Activated naive CD4-positive, alpha-beta T cell treated with anti-CD3 and anti-CD28 coated beads, Interleukin-2, amount 50 U/mL, for 72 hours (primary cell): ENCODE results near the gene MYMX. TPM values are rescaled to one million over a fixed set of nuclear protein-coding genes. Genes with fewer than 3 reads are reported as not detected.

ENCODE experiments used
- ATAC-seq, 2 donors: fragments of 150-1000 bp; cut with Tn5 transposase; 2 replicates each; pipeline ENCODE4 v1.10.0; 2021; ENCODE audit warnings: mild to moderate bottlenecking in 2 of 2, moderate library complexity in 2 of 2
- DNase-seq, 2 donors: peaks; one replicate each; pipeline ENCODE4 v3.0.0; 2021 to 2022; ENCODE audit warnings: low spot score in 2 of 2
- H3K27ac Mint-ChIP-seq, 2 donors: one replicate each; pipeline ENCODE4 v1.8.0; 2022; ENCODE audit warnings: mild to moderate bottlenecking in 2 of 2, mixed read lengths in 2 of 2
- H3K36me3 Mint-ChIP-seq, 2 donors: one replicate each; pipeline ENCODE4 v1.8.0; 2022; ENCODE audit warnings: mixed read lengths in 2 of 2
- H3K9me3 Mint-ChIP-seq, 2 donors: one replicate each; pipeline ENCODE4 v1.8.0; 2022; ENCODE audit warnings: mixed read lengths in 2 of 2
- total RNA-seq, 2 donors: library from RNA; stranded (reverse); gene quantifications; one replicate each; pipeline ENCODE4 v1.2.3, GENCODE V29; 2022

MYMX gene
- total RNA-seq, 2 donors from 2014 or later: not detected

- H3K27ac Mint-ChIP-seq: peak overlapping the region; percentile 100
- ATAC-seq: no peak
- H3K9me3 Mint-ChIP-seq: no peaks in the 10 kb centered on the region
- DNase-seq: no peak
- peaks cover 70 to 78% of the 10 kb centered on the region in 2 donors for H3K36me3 Mint-ChIP-seq
These were observed 33.5 kb downstream of the MYMX start for GRCh38 chr6:44250067-44250717.

DNA sequence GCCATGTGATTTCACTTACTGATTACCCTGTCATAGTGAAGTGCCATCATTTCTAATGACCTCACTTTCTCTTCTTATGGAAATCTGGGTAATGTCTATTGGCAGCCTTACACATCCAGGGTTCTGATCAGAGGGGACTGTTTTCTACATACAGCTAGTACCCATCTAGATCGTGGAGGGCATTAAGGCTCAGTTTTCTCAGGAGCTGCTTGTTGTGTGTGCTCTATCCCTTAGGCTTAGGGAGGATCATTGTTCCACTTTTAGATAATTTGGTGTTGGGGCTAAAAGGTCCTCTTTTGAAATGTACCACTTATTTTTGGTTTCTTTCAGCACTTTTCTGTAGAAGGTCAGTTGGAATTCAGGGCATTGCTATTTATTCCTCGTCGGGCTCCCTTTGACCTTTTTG, 34.0 kb downstream of the MYMX start:
- peak overlapping the region; percentile 100 for H3K27ac Mint-ChIP-seq
- ATAC-seq: no peak

GRCh38 chr6:44251576-44252524, 35.1 kb downstream of the MYMX start:
- ATAC-seq: no peak
- no peaks in the 10 kb centered on the region for H3K9me3 Mint-ChIP-seq

More for the DNA sequence above, 34.0 kb downstream of the MYMX start:
- no peak for DNase-seq
- Mint-ChIP-seq H3K36me3 (peaks cover 65 to 84% of the 10 kb centered on the region in 2 donors), H3K9me3 (no peaks in the 10 kb centered on the region)

DNA sequence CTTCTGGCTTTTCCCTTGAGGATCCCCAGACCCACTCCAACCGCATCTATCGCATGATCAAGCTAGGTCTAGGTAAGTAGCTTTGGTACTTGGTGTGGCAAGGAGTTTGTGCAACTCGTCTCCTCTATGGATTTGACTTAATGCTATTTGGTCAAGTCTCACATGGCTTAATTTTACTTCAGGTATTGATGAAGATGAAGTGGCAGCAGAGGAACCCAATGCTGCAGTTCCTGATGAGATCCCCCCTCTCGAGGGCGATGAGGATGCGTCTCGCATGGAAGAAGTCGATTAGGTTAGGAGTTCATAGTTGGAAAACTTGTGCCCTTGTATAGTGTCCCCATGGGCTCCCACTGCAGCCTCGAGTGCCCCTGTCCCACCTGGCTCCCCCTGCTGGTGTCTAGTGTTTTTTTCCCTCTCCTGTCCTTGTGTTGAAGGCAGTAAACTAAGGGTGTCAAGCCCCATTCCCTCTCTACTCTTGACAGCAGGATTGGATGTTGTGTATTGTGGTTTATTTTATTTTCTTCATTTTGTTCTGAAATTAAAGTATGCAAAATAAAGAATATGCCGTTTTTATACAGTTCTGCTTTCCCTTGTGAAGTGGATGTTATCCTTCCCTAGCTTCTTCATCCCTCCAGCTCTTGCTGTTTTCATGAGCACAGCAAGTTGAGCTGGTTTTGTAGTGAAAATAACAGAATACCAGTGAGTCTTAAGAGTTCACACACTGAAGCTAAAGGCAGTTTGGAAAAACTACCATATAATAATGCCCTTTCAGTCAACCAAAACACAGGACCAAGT, 36.8 kb downstream of the MYMX start:
- no peak for ATAC-seq
- peak in 1 of 2 donors; percentile 77 for DNase-seq
- H3K36me3 Mint-ChIP-seq: peaks cover 56 to 73% of the 10 kb centered on the region in 2 donors

More at GRCh38 chr6:44251576-44252524, 35.1 kb downstream of the MYMX start:
- Mint-ChIP-seq H3K36me3 (peaks cover 69 to 90% of the 10 kb centered on the region in 2 donors), H3K27ac (peak overlapping the region; percentile 99 to 100)
- no peak for DNase-seq

DNA sequence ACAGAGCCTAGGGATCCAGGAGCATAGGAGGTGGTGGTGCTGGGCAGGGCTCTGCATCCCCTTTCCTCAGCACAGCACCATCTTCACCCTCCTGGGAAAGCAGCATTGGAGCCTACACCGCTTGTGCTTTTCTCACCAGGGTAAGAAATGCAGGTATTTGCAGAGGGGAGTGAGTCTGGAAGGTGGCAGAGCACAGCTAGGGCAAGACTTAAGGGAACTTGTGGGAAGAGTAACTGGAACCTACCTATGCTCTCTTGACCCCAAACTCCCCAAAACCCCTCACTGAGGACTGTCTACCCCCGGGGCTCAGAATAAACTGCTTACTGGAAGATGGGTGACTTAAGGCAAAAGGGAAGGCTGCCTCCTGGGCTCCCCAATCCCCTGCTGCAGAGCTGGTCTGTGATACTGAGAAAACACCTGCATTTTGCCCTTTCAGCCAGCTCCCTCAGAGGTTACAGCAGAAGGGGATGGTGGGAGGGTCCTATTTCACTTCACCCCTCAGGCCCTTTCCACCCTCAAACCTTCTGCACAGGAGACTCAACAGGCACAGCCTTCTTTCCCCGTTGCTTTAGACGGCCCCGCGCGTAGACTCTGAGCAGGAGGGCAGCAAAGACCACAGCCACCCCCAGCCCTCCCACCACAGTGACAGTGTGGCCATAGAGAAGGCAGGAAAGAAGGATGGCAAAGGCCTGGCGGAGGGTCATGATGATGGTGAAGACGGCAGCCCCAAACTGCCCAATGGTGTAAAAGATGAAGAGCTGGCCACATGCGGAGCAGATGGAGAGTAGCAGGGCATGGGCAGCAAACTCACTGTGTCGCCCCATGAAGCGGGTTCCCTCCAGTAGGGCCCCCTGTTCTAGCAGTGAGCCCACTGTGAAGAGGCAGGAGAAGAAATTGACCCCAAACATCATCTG, 37.7 kb downstream of the MYMX start:
- no peak for DNase-seq
- ATAC-seq: no peak
- Mint-ChIP-seq H3K27ac (peak overlapping the region; percentile 99 to 100), H3K36me3 (peaks cover 50 to 64% of the 10 kb centered on the region in 2 donors), H3K9me3 (no peaks in the 10 kb centered on the region)

More for the DNA sequence above, 36.8 kb downstream of the MYMX start:
- H3K27ac Mint-ChIP-seq: peak overlapping the region; percentile 99 to 100
- no peaks in the 10 kb centered on the region for H3K9me3 Mint-ChIP-seq

DNA sequence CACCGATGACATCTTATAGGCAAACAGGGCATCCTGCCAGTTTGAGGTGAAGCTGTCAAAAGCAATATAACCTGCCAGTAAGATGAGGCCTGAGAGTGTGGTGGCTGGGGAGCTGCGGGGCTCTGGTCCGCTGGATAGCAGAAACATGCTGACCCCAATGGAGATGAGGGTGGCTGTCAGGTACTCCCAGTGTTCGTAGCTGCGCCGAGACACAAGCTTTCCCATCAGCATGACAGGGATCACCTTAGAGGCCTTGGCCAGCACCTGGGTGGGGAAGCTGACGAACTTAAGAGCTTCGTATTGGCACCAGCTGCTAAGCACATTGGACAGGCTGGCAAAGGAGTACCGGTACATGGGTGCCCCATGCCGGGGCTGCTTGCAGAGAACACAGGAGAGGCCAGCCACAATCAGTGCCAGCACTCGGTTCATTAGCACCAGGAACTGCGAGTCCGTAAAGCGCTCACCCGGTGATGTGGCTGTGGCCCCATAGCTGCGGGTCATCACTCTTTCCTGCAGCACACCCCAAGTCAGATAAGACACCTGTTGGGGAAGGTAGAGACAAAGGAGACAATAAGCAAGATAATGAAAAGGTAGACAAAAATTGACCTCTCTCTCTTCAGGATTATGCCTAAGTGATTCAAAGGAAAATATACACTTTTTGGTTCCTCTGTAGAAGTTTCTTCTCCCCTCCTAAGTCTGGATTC, 38.5 kb downstream of the MYMX start:
- ATAC-seq (peak in 1 of 2 donors; percentile 1), DNase-seq (peak in 1 of 2 donors; percentile 52)
- Mint-ChIP-seq H3K36me3 (peaks cover 42 to 56% of the 10 kb centered on the region in 2 donors), H3K27ac (peak overlapping the region; percentile 99 to 100), H3K9me3 (no peaks in the 10 kb centered on the region)

GRCh38 chr6:44255871-44256774, 39.4 kb downstream of the MYMX start:
- H3K27ac Mint-ChIP-seq: peak overlapping the region; percentile 99 to 100
- DNase-seq: no peak
- ATAC-seq: peak in 1 of 2 donors; percentile 9
- H3K9me3 Mint-ChIP-seq: no peaks in the 10 kb centered on the region
- peaks cover 38 to 47% of the 10 kb centered on the region in 2 donors for H3K36me3 Mint-ChIP-seq

- no peaks in the 10 kb centered on the region for H3K9me3 Mint-ChIP-seq
- DNase-seq (no peak), ATAC-seq (no peak)
- H3K27ac Mint-ChIP-seq: peak overlapping the region; percentile 99 to 100
- H3K36me3 Mint-ChIP-seq: peaks cover 35 to 41% of the 10 kb centered on the region in 2 donors
These were observed 40.0 kb downstream of the MYMX start for GRCh38 chr6:44256775-44257024.

- Mint-ChIP-seq H3K9me3 (no peaks in the 10 kb centered on the region), H3K27ac (peak within 1 kb of the TSS; percentile 99 to 100), H3K36me3 (peaks cover 31 to 37% of the 10 kb centered on the region in 2 donors)
- ATAC-seq: peak; percentile 57 to 79
- peak; percentile 79 to 83 for DNase-seq
These were observed 40.5 kb downstream of the MYMX start, which contains the start of gene SLC35B2 for GRCh38 chr6:44257025-44257752. SLC35B2 (minus strand) TSS chr6:44257528; CDS start chr6:44257410, 118 bp downstream.

DNA sequence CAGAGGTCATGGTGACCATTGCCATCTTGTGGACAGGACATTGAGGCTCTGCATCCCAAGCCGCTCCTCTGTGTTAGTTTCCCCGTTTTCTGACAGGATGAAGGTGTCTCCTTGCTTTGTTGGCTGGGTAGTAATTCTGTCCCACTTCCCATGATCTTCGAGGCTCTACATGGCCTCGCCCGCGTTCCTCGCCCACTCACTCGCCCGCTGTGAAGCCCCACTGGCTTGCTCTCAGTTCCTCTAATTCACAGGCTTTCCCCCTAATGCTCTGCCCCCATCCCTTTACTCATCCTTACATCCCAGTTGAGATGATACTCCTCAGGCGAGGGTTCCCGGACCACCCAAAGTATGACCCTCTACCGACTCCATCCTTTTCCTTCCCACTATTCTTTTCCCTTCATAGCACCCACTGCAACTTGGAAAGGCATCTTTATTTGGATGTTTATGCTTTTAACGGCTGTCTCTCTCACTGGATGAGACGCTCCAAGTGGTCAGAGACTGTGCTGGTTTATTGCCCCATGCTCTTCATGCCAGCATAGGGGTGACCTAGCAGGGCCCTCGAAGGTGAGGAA, 41.1 kb downstream of the MYMX start:
- ATAC-seq (no peak), DNase-seq (no peak)
- Mint-ChIP-seq H3K27ac (peak overlapping the region; percentile 78 to 100), H3K36me3 (peaks cover 28 to 36% of the 10 kb centered on the region in 2 donors), H3K9me3 (no peaks in the 10 kb centered on the region)

DNA sequence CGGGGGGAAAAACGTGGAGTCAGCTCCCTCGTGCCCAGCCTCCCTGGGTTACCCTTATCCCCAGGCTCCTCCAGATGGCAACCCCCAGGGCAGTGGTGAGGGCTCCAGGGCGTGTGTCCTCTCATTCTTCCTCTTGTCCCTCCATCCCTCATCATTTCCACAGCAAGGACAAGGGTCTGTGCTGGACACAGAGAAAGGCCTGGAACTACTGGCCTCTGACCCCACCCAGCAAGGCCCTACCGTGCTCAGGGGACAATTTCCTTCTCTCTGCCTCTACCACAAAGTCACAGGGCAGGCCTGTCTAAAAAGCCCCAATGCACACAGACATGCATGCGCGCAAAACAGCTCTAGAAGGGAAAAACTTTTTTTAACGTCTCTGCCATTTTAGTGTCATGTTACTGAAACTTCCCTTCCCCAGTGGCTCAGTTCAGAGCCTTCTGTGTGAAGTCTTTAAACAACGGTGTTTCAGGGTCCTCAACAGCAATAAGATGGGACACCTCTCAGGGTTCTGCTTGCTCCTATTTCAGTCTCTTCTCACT, 41.7 kb downstream of the MYMX start:
- H3K36me3 Mint-ChIP-seq: peaks cover 23 to 36% of the 10 kb centered on the region in 2 donors
- DNase-seq (no peak), ATAC-seq (no peak)
- H3K27ac Mint-ChIP-seq: peak overlapping the region in 1 of 2 donors; percentile 100
- H3K9me3 Mint-ChIP-seq: no peaks in the 10 kb centered on the region

GRCh38 chr6:44258921-44259320, 42.2 kb downstream of the MYMX start:
- DNase-seq: no peak
- no peak for ATAC-seq
- Mint-ChIP-seq H3K27ac (peak overlapping the region in 1 of 2 donors; percentile 100), H3K9me3 (no peaks in the 10 kb centered on the region), H3K36me3 (peaks cover 21 to 37% of the 10 kb centered on the region in 2 donors)

DNA sequence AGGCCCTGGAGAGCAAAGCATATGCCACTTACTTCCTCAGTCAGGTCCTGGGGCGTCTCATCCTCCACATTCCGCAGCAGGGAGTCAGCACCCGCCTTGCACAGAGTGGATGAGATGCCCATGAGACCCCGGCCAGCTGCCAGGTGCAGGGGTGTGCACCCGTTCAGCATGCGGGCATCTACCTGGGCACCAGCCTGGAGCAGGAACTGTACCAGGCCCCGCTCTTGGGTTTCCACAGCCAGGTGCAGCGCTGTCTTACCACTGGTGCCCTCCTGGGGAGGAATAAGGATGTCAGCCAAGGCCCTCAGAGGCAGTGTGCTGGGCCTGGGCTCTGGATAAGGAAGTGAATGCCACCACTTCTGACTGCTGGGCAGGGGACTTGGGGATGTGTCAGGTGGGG, 43.3 kb downstream of the MYMX start:
- no peaks in the 10 kb centered on the region for H3K9me3 Mint-ChIP-seq
- H3K36me3 Mint-ChIP-seq: peaks cover 32 to 39% of the 10 kb centered on the region in 2 donors
- peak overlapping the region in 1 of 2 donors; percentile 51 for H3K27ac Mint-ChIP-seq
- no peak for ATAC-seq
- no peak for DNase-seq
